HL-60 (cell line): ENCODE results near the gene GLIS1.

Experiments
- DNase-seq, 2 experiments: peaks; one replicate each; pipeline ENCODE4 v3.0.0-alpha.2; 2010 to 2020; ENCODE audit warnings: low read depth in 1 of 2, low spot score in 1 of 2
- H3K27ac ChIP-seq: fragments of 250-450 bp; sonication (Bioruptor Pico); replicated peaks from 2 replicates; pipeline ENCODE4 v1.5.1; 2020; ENCODE audit warnings: mild to moderate bottlenecking, moderate library complexity
- H3K27me3 ChIP-seq: fragments of 250-450 bp; sonication (Bioruptor Pico); 2 replicates; pipeline ENCODE4 v1.5.1; 2021; ENCODE audit warnings: mild to moderate bottlenecking, moderate library complexity; ENCODE audit not compliant: insufficient read depth, poor library complexity, severe bottlenecking
- H3K4me3 ChIP-seq: replicated peaks from 2 replicates; pipeline ENCODE4 v1.5.1; 2011; ENCODE audit warnings: mild to moderate bottlenecking, control low read depth, low read length; ENCODE audit not compliant: insufficient read depth
- CTCF ChIP-seq: IDR thresholded peaks from one replicate; pipeline ENCODE4 v1.5.1; 2011; ENCODE audit warnings: low read length, control low read depth, inconsistent platforms; ENCODE audit not compliant: insufficient read depth
- GABPA ChIP-seq: IDR thresholded peaks from 2 replicates; pipeline ENCODE4 v1.6.1; 2012; ENCODE audit warnings: low read depth
- POLR2AphosphoS5 ChIP-seq: IDR thresholded peaks from 2 replicates; pipeline ENCODE4 v1.6.1; 2012; ENCODE audit warnings: low read depth
- SPI1 ChIP-seq: IDR thresholded peaks from 2 replicates; pipeline ENCODE4 v1.6.1; 2012; ENCODE audit warnings: low read depth, mild to moderate bottlenecking, borderline replicate concordance
- TF ChIP-seq, protein P1 (sequence below): IDR thresholded peaks from 2 replicates; pipeline ENCODE4 v1.6.1; 2012; ENCODE audit warnings: low read depth; ENCODE audit not compliant: insufficient replicate concordance

GLIS1 gene

GRCh38 chr1:53583868-53584776, 154.8 kb downstream of the GLIS1 start:
- no peak overlapping the region for H3K27ac ChIP-seq
- no peak for DNase-seq
- no peak overlapping the region for H3K4me3 ChIP-seq
- TF ChIP-seq GABPA (no peak), CTCF (no peak), POLR2AphosphoS5 (no peak), SPI1 (no peak)
- TF ChIP-seq, protein P1, sequence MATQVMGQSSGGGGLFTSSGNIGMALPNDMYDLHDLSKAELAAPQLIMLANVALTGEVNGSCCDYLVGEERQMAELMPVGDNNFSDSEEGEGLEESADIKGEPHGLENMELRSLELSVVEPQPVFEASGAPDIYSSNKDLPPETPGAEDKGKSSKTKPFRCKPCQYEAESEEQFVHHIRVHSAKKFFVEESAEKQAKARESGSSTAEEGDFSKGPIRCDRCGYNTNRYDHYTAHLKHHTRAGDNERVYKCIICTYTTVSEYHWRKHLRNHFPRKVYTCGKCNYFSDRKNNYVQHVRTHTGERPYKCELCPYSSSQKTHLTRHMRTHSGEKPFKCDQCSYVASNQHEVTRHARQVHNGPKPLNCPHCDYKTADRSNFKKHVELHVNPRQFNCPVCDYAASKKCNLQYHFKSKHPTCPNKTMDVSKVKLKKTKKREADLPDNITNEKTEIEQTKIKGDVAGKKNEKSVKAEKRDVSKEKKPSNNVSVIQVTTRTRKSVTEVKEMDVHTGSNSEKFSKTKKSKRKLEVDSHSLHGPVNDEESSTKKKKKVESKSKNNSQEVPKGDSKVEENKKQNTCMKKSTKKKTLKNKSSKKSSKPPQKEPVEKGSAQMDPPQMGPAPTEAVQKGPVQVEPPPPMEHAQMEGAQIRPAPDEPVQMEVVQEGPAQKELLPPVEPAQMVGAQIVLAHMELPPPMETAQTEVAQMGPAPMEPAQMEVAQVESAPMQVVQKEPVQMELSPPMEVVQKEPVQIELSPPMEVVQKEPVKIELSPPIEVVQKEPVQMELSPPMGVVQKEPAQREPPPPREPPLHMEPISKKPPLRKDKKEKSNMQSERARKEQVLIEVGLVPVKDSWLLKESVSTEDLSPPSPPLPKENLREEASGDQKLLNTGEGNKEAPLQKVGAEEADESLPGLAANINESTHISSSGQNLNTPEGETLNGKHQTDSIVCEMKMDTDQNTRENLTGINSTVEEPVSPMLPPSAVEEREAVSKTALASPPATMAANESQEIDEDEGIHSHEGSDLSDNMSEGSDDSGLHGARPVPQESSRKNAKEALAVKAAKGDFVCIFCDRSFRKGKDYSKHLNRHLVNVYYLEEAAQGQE = no peak
- no peaks in the 10 kb centered on the region for H3K27me3 ChIP-seq

GRCh38 chr1:53583021-53583867, 155.7 kb downstream of the GLIS1 start:
- H3K27ac ChIP-seq = no peak overlapping the region
- H3K4me3 ChIP-seq = no peak overlapping the region
- no peak for TF ChIP-seq CTCF
- TF ChIP-seq GABPA = no peak
- TF ChIP-seq, protein P1 = no peak
- no peak for TF ChIP-seq SPI1
- H3K27me3 ChIP-seq = no peaks in the 10 kb centered on the region
- DNase-seq = no peak

DNA sequence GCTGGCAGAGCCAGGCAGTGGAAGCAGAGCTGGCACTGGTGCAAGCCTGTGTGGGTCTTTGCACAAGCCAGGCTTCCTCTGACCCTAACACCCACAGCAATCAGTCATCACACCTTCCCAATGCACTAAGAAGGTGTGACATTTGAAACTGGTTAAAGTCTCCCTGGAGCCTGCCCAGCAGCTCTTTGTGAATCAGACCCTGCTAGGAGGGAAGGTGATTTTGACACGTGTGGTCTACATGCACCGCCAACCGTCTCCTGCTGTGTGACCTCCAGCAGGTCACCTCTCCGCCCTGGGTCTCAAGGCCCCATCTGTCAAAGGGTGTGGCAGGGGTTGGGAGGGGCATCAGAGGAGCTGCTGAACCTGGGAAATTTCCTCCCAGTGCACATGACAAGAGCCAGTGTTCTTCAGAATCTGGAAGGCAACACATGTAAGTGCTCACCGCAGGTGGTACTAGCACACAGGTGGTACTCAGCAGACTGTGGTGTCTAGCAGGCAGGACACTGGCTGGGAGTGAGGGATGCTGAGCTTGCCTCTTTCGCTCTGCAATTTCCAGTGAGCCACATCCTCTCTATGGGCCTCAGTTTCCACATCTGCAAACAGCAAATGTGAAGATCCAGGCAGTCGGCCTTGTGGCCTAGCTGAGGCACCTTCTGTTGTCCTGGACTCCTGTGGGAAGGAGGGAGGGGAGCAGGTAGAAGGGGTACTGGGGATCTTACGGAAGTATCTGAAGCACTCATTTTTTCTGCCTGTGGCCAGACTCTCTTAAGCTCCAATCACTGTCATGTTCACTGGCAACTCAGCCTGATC, 156.5 kb downstream of the GLIS1 start:
- TF ChIP-seq GABPA = no peak
- TF ChIP-seq POLR2AphosphoS5 = no peak
- no peak for TF ChIP-seq CTCF
- no peak for TF ChIP-seq SPI1
- TF ChIP-seq, protein P1 = no peak
- Histone ChIP-seq H3K4me3 (no peak overlapping the region), H3K27ac (no peak overlapping the region), H3K27me3 (no peaks in the 10 kb centered on the region)
- no peak for DNase-seq
